Dendritic cell treated with granulocyte-macrophage colony-stimulating factor and Interleukin-4, amounts not matched to agents 40 ng/mL and 50 ng/mL, for 4 days (primary cell): ENCODE data around the gene CFAP43.

Experiments used
- H3K27ac Mint-ChIP-seq: one replicate; pipeline ENCODE4 v1.8.0; 2022; ENCODE audit warnings: mild to moderate bottlenecking, mixed read lengths
- H3K27me3 Mint-ChIP-seq: one replicate; pipeline ENCODE4 v1.8.0; 2022; ENCODE audit warnings: mild to moderate bottlenecking, mixed read lengths
- H3K36me3 Mint-ChIP-seq: one replicate; pipeline ENCODE4 v1.8.0; 2022; ENCODE audit warnings: low read depth, mixed read lengths
- H3K4me1 Mint-ChIP-seq: one replicate; pipeline ENCODE4 v1.8.0; 2022; ENCODE audit warnings: low read depth, mixed read lengths
- H3K4me3 Mint-ChIP-seq: one replicate; pipeline ENCODE4 v1.8.0; 2022; ENCODE audit warnings: mild to moderate bottlenecking, moderate library complexity, mixed read lengths
- H3K9me3 Mint-ChIP-seq: one replicate; pipeline ENCODE4 v1.8.0; 2022; ENCODE audit warnings: mixed read lengths
- intact Hi-C: fragments of 100-400 bp; cut with micrococcal nuclease; formaldehyde crosslinking; loops from one replicate; pipeline ENCODE4 v1.15.0; 2022

Gene CFAP43

GRCh38 chr10:104232613-104233102, 494 bp upstream of the CFAP43 start:
- Mint-ChIP-seq H3K36me3 (peaks cover 11% of the 10 kb centered on the region), H3K27ac (peak overlapping the region; percentile 77), H3K27me3 (peaks cover 19% of the 10 kb centered on the region), H3K9me3 (no peaks in the 10 kb centered on the region), H3K4me1 (peaks cover 10% of the 10 kb centered on the region), H3K4me3 (peak overlapping the region; percentile 84)
- intact Hi-C loops = loop anchor here (1.0 kb wide), 1 partner anchor 37 kb away; the partner anchor contains the start of gene GSTO2

GRCh38 chr10:104230490-104230889, 1.7 kb downstream of the CFAP43 start:
- peaks cover 11% of the 10 kb centered on the region for H3K36me3 Mint-ChIP-seq
- intact Hi-C loops = no loop called here
- H3K4me3 Mint-ChIP-seq = no peak overlapping the region
- peaks cover 10% of the 10 kb centered on the region for H3K4me1 Mint-ChIP-seq
- H3K27me3 Mint-ChIP-seq = peaks cover 19% of the 10 kb centered on the region
- H3K27ac Mint-ChIP-seq = no peak overlapping the region
- H3K9me3 Mint-ChIP-seq = no peaks in the 10 kb centered on the region

GRCh38 chr10:104223304-104223703, 8.9 kb downstream of the CFAP43 start:
- H3K4me1 Mint-ChIP-seq = peaks cover 9% of the 10 kb centered on the region
- H3K4me3 Mint-ChIP-seq = no peak overlapping the region
- H3K36me3 Mint-ChIP-seq = no peaks in the 10 kb centered on the region
- H3K27ac Mint-ChIP-seq = no peak overlapping the region
- no peaks in the 10 kb centered on the region for H3K9me3 Mint-ChIP-seq
- peaks cover 9% of the 10 kb centered on the region for H3K27me3 Mint-ChIP-seq
- intact Hi-C loops = no loop called here

GRCh38 chr10:104220522-104220921, 11.6 kb downstream of the CFAP43 start:
- intact Hi-C loops = no loop called here
- Mint-ChIP-seq H3K27ac (no peak overlapping the region), H3K27me3 (peaks cover 9% of the 10 kb centered on the region), H3K9me3 (no peaks in the 10 kb centered on the region), H3K4me1 (peaks cover 10% of the 10 kb centered on the region), H3K36me3 (no peaks in the 10 kb centered on the region), H3K4me3 (no peak overlapping the region)

- intact Hi-C loops = no loop called here
- Mint-ChIP-seq H3K27ac (no peak overlapping the region), H3K9me3 (no peaks in the 10 kb centered on the region), H3K36me3 (no peaks in the 10 kb centered on the region), H3K4me1 (peaks cover 10% of the 10 kb centered on the region), H3K27me3 (peaks cover 9% of the 10 kb centered on the region), H3K4me3 (no peak overlapping the region)
Observed at GRCh38 chr10:104218751-104219150, 13.4 kb downstream of the CFAP43 start.

- Mint-ChIP-seq H3K4me3 (no peak overlapping the region), H3K9me3 (no peaks in the 10 kb centered on the region), H3K27me3 (peaks cover 9% of the 10 kb centered on the region), H3K27ac (no peak overlapping the region), H3K4me1 (peaks cover 10% of the 10 kb centered on the region), H3K36me3 (no peaks in the 10 kb centered on the region)
- intact Hi-C loops = no loop called here
Observed at GRCh38 chr10:104216631-104217030, 15.5 kb downstream of the CFAP43 start.

- intact Hi-C loops = loop anchor here (1.0 to 10.0 kb wide), 2 partner anchors 165 to 321 kb away; no protein-coding TSS in a partner anchor
- Mint-ChIP-seq H3K27me3 (no peaks in the 10 kb centered on the region), H3K36me3 (no peaks in the 10 kb centered on the region), H3K4me1 (peaks cover 15% of the 10 kb centered on the region), H3K9me3 (no peaks in the 10 kb centered on the region), H3K27ac (no peak overlapping the region), H3K4me3 (no peak overlapping the region)
Observed at GRCh38 chr10:104209575-104210198, 22.5 kb downstream of the CFAP43 start.

- Mint-ChIP-seq H3K4me1 (peaks cover 15% of the 10 kb centered on the region), H3K9me3 (no peaks in the 10 kb centered on the region), H3K36me3 (no peaks in the 10 kb centered on the region), H3K27me3 (no peaks in the 10 kb centered on the region), H3K27ac (no peak overlapping the region), H3K4me3 (no peak overlapping the region)
- intact Hi-C loops = loop anchor here (1.0 to 10.0 kb wide), 2 partner anchors 164 to 320 kb away; no protein-coding TSS in a partner anchor
Observed at GRCh38 chr10:104208730-104209129, 23.4 kb downstream of the CFAP43 start.

GRCh38 chr10:104202231-104202630, 29.9 kb downstream of the CFAP43 start:
- Mint-ChIP-seq H3K27ac (no peak overlapping the region), H3K9me3 (no peaks in the 10 kb centered on the region), H3K4me1 (peaks cover 9% of the 10 kb centered on the region), H3K27me3 (no peaks in the 10 kb centered on the region), H3K4me3 (no peak overlapping the region), H3K36me3 (no peaks in the 10 kb centered on the region)
- intact Hi-C loops = loop anchor here (10.0 kb wide), 1 partner anchor 157 kb away; no protein-coding TSS in a partner anchor

GRCh38 chr10:104201636-104202035, 30.5 kb downstream of the CFAP43 start:
- H3K4me3 Mint-ChIP-seq = no peak overlapping the region
- H3K27me3 Mint-ChIP-seq = no peaks in the 10 kb centered on the region
- intact Hi-C loops = loop anchor here (10.0 kb wide), 1 partner anchor 157 kb away; no protein-coding TSS in a partner anchor
- H3K27ac Mint-ChIP-seq = no peak overlapping the region
- no peaks in the 10 kb centered on the region for H3K9me3 Mint-ChIP-seq
- H3K4me1 Mint-ChIP-seq = peaks cover 9% of the 10 kb centered on the region
- no peaks in the 10 kb centered on the region for H3K36me3 Mint-ChIP-seq

GRCh38 chr10:104199567-104199966, 32.6 kb downstream of the CFAP43 start:
- Mint-ChIP-seq H3K36me3 (no peaks in the 10 kb centered on the region), H3K9me3 (no peaks in the 10 kb centered on the region), H3K27ac (no peak overlapping the region), H3K4me1 (no peaks in the 10 kb centered on the region), H3K27me3 (no peaks in the 10 kb centered on the region), H3K4me3 (no peak overlapping the region)
- intact Hi-C loops = no loop called here

- H3K27me3 Mint-ChIP-seq = no peaks in the 10 kb centered on the region
- intact Hi-C loops = no loop called here
- H3K4me1 Mint-ChIP-seq = peaks cover 4% of the 10 kb centered on the region
- no peak overlapping the region for H3K27ac Mint-ChIP-seq
- no peaks in the 10 kb centered on the region for H3K9me3 Mint-ChIP-seq
- no peak overlapping the region for H3K4me3 Mint-ChIP-seq
- no peaks in the 10 kb centered on the region for H3K36me3 Mint-ChIP-seq
Observed at GRCh38 chr10:104197364-104197763, 34.8 kb downstream of the CFAP43 start.

GRCh38 chr10:104195706-104196105, 36.5 kb downstream of the CFAP43 start:
- Mint-ChIP-seq H3K27me3 (no peaks in the 10 kb centered on the region), H3K4me3 (no peak overlapping the region), H3K36me3 (no peaks in the 10 kb centered on the region), H3K9me3 (no peaks in the 10 kb centered on the region), H3K4me1 (peaks cover 6% of the 10 kb centered on the region), H3K27ac (no peak overlapping the region)
- intact Hi-C loops = no loop called here

- Mint-ChIP-seq H3K27ac (no peak overlapping the region), H3K4me1 (peaks cover 6% of the 10 kb centered on the region), H3K36me3 (no peaks in the 10 kb centered on the region), H3K27me3 (no peaks in the 10 kb centered on the region), H3K9me3 (no peaks in the 10 kb centered on the region), H3K4me3 (no peak overlapping the region)
- intact Hi-C loops = no loop called here
Observed at GRCh38 chr10:104193787-104194186, 38.4 kb downstream of the CFAP43 start.

- intact Hi-C loops = no loop called here
- H3K36me3 Mint-ChIP-seq = no peaks in the 10 kb centered on the region
- no peaks in the 10 kb centered on the region for H3K9me3 Mint-ChIP-seq
- no peaks in the 10 kb centered on the region for H3K27me3 Mint-ChIP-seq
- no peak overlapping the region for H3K4me3 Mint-ChIP-seq
- H3K27ac Mint-ChIP-seq = no peak overlapping the region
- H3K4me1 Mint-ChIP-seq = peaks cover 6% of the 10 kb centered on the region
Observed at GRCh38 chr10:104190695-104191094, 41.5 kb downstream of the CFAP43 start.
